HG03064 (cell line): ENCODE measurements around the gene TMEM154.

Source experiments
- ATAC-seq: cut with Tn5 transposase; IDR thresholded peaks from one replicate; pipeline ENCODE4 v1.9.1; 2021; ENCODE audit warnings: low read depth; ENCODE audit not compliant: unreplicated experiment

TMEM154 gene

GRCh38 chr4:152572417-152573086 lies 107.2 kb downstream of the TMEM154 start:
- no peak for ATAC-seq

GRCh38 chr4:152571770-152572169 lies 108.0 kb downstream of the TMEM154 start:
- no peak for ATAC-seq

- no peak for ATAC-seq
Observed at GRCh38 chr4:152571296-152571695, 108.5 kb downstream of the TMEM154 start.
